ENCODE results near the gene DDX1. TPM values are rescaled to one million over a fixed set of nuclear protein-coding genes. Genes with fewer than 3 reads are reported as not detected.

Gene DDX1
- total and polyA plus RNA-seq, 2 donors (not counting 1 experiment from before 2014, with no cell fraction given): 13.2 to 52.6 TPM

DNA sequence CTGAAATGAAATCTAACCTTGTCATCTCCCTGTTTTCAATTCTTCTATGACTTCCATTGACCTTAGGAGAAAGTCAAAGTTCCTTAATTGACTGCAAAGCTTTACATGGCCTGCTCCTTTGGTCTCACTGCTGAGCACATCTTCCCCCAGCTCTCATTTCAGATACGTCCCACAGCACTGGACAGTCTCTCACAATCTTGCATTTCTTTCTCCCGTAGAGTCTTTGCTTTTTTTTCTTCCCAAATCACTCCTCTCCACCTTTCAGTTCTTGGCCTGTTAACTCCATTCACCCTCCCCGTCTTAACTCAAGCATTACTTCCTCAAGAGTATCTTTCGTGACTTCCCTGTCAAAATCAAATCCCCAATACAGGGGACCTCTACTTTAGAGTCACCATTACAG, 67.2 kb downstream of the DDX1 start:
- Mint-ChIP-seq H3K4me1 (no peaks in the 10 kb centered on the region), H3K27me3 (no peaks in the 10 kb centered on the region), H3K27ac (no peak overlapping the region), H3K9me3 (ENCODE audit: insufficient read depth) (peaks cover 3% of the 10 kb centered on the region), H3K4me3 (no peak overlapping the region)
- H3K36me3 ChIP-seq (replicated peaks in 1 of 2; ENCODE audit: control extremely low read depth in 1 of 2, control insufficient read depth in 1 of 2, extremely low read depth in 1 of 2, insufficient read depth in 2 of 2, low read length in 1 of 2): no peaks in the 10 kb centered on the region
- no peaks in the 10 kb centered on the region for H3K9me3 ChIP-seq (ENCODE audit: control extremely low read depth in 1 of 3, control insufficient read depth in 2 of 3, insufficient read depth in 1 of 3, low read length in 2 of 3)
- no peak for DNase-seq
- H4K20me1 ChIP-seq (ENCODE audit: control insufficient read depth, insufficient read depth, low read length, poor library complexity, severe bottlenecking): no peaks in the 10 kb centered on the region
- H3K27ac ChIP-seq (ENCODE audit: low read length in 2 of 2): no peak overlapping the region
- no peaks in the 10 kb centered on the region for H3K27me3 ChIP-seq (replicated peaks in 1 of 4; ENCODE audit: control extremely low read depth in 1 of 4, control insufficient read depth in 3 of 4, insufficient read depth in 4 of 4, low read length in 3 of 4)
- intact Hi-C loops (cut with micrococcal nuclease): no loop called here
- H3K4me3 ChIP-seq (ENCODE audit: control extremely low read depth in 1 of 5, extremely low read depth in 1 of 5, insufficient read depth in 1 of 5, low read depth in 2 of 5, low read length in 4 of 5): no peak overlapping the region
- no peak overlapping the region for H2AFZ ChIP-seq (ENCODE audit: insufficient read depth, low read depth, low read length, poor library complexity, severe bottlenecking)
- no peaks in the 10 kb centered on the region for H3K4me1 ChIP-seq (ENCODE audit: control insufficient read depth in 2 of 2, insufficient read depth in 2 of 2, low read length in 2 of 2)
- H3K79me2 ChIP-seq (ENCODE audit: control insufficient read depth, insufficient read depth, low read length): no peaks in the 10 kb centered on the region
- no peak overlapping the region for H3K4me2 ChIP-seq (replicated peaks; ENCODE audit: low read depth, low read length, poor library complexity, severe bottlenecking)
- no peak overlapping the region for H3K9ac ChIP-seq (ENCODE audit: low read length)
- CTCF ChIA-PET: no interaction called here
- POLR2A ChIA-PET: no interaction called here
- WGBS (ENCODE audit: insufficient coverage): 89% methylated on average over 4 of the region's 4 CpGs
- no peak for TF ChIP-seq EZH2 (IDR thresholded peaks at IDR 0.05; ENCODE audit: borderline replicate concordance, insufficient read depth, low read depth, low read length, poor library complexity, severe bottlenecking)
- TF ChIP-seq, protein P1, sequence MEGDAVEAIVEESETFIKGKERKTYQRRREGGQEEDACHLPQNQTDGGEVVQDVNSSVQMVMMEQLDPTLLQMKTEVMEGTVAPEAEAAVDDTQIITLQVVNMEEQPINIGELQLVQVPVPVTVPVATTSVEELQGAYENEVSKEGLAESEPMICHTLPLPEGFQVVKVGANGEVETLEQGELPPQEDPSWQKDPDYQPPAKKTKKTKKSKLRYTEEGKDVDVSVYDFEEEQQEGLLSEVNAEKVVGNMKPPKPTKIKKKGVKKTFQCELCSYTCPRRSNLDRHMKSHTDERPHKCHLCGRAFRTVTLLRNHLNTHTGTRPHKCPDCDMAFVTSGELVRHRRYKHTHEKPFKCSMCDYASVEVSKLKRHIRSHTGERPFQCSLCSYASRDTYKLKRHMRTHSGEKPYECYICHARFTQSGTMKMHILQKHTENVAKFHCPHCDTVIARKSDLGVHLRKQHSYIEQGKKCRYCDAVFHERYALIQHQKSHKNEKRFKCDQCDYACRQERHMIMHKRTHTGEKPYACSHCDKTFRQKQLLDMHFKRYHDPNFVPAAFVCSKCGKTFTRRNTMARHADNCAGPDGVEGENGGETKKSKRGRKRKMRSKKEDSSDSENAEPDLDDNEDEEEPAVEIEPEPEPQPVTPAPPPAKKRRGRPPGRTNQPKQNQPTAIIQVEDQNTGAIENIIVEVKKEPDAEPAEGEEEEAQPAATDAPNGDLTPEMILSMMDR (IDR thresholded peaks at IDR 0.05): no peak
- no peak for ATAC-seq (ENCODE audit: low read depth)

DNA sequence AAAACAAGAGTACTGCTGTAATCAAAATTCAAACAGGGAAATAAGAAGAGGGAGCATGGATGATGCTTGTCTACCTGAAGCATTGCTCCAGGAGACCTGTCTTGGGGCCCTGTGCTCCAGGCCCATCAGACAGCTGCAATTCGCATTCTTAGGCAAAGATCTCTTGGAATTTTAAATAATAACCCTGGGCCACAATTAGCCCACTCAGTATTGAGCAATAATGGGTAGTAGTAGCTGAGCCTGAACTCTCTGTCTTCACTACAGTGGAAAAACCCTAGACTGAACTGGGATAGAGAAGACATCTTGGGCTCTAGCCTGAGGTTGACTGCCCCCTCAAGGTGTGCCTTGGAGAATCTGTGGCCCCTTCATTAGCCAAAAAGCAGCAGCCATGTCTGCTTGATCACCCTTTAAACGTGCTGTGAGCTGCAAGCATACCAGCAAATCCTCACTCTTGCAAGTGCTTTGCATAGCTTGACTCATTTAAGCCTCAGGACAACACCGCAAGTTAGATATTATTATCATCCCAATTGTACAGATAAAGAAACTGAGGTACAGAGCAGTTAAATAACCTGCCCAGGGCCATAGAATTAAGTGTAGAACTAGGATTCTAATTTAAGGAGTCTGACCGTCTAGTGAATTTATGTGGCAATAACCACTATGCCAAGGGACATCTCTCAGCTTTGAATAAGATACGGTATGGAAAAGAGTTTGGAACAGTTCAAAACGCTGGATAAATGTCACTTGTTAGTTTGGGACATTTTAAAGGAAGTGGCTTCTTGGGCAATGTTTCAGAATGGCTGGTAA, 69.0 kb downstream of the DDX1 start:
- H3K79me2 ChIP-seq (ENCODE audit: control insufficient read depth, insufficient read depth, low read length): no peaks in the 10 kb centered on the region
- H3K9me3 ChIP-seq (ENCODE audit: control extremely low read depth in 1 of 3, control insufficient read depth in 2 of 3, insufficient read depth in 1 of 3, low read length in 2 of 3): no peaks in the 10 kb centered on the region
- no peak overlapping the region for H3K4me2 ChIP-seq (replicated peaks; ENCODE audit: low read depth, low read length, poor library complexity, severe bottlenecking)
- H3K9ac ChIP-seq (ENCODE audit: low read length): no peak overlapping the region
- ChIA-PET POLR2A (no interaction called here), CTCF (no interaction called here)
- intact Hi-C loops (cut with micrococcal nuclease): no loop called here
- Mint-ChIP-seq H3K4me3 (no peak overlapping the region), H3K27ac (no peak overlapping the region), H3K4me1 (no peaks in the 10 kb centered on the region), H3K27me3 (no peaks in the 10 kb centered on the region), H3K9me3 (ENCODE audit: insufficient read depth) (peaks cover 5% of the 10 kb centered on the region)
- no peaks in the 10 kb centered on the region for H3K27me3 ChIP-seq (replicated peaks in 1 of 4; ENCODE audit: control extremely low read depth in 1 of 4, control insufficient read depth in 3 of 4, insufficient read depth in 4 of 4, low read length in 3 of 4)
- H3K4me1 ChIP-seq (ENCODE audit: control insufficient read depth in 2 of 2, insufficient read depth in 2 of 2, low read length in 2 of 2): no peaks in the 10 kb centered on the region
- no peak overlapping the region for H3K4me3 ChIP-seq (ENCODE audit: control extremely low read depth in 1 of 5, extremely low read depth in 1 of 5, insufficient read depth in 1 of 5, low read depth in 2 of 5, low read length in 4 of 5)
- no peaks in the 10 kb centered on the region for H3K36me3 ChIP-seq (replicated peaks in 1 of 2; ENCODE audit: control extremely low read depth in 1 of 2, control insufficient read depth in 1 of 2, extremely low read depth in 1 of 2, insufficient read depth in 2 of 2, low read length in 1 of 2)
- H4K20me1 ChIP-seq (ENCODE audit: control insufficient read depth, insufficient read depth, low read length, poor library complexity, severe bottlenecking): no peaks in the 10 kb centered on the region
- 100% methylated on average over 2 of the region's 6 CpGs for WGBS (ENCODE audit: insufficient coverage)
- no peak for TF ChIP-seq EZH2 (IDR thresholded peaks at IDR 0.05; ENCODE audit: borderline replicate concordance, insufficient read depth, low read depth, low read length, poor library complexity, severe bottlenecking)
- TF ChIP-seq, protein P1 (IDR thresholded peaks at IDR 0.05): no peak
- DNase-seq (no peak), ATAC-seq (ENCODE audit: low read depth) (no peak)
- H2AFZ ChIP-seq (ENCODE audit: insufficient read depth, low read depth, low read length, poor library complexity, severe bottlenecking): no peak overlapping the region
- H3K27ac ChIP-seq (ENCODE audit: low read length in 2 of 2): no peak overlapping the region
